HG02571 (cell line): ENCODE results near the gene SLC7A14.

ENCODE experiments used
- ATAC-seq: cut with Tn5 transposase; IDR thresholded peaks from one replicate; pipeline ENCODE4 v1.9.1; 2021; ENCODE audit warnings: mild to moderate bottlenecking, moderate library complexity; ENCODE audit not compliant: unreplicated experiment

Gene SLC7A14

GRCh38 chr3:170542704-170543103 is 43.2 kb downstream of the SLC7A14 start:
- no peak for ATAC-seq

- ATAC-seq, result no peak
Observed at GRCh38 chr3:170539897-170540296, 46.0 kb downstream of the SLC7A14 start.

GRCh38 chr3:170536712-170537111 is 49.2 kb downstream of the SLC7A14 start:
- ATAC-seq, result no peak

DNA sequence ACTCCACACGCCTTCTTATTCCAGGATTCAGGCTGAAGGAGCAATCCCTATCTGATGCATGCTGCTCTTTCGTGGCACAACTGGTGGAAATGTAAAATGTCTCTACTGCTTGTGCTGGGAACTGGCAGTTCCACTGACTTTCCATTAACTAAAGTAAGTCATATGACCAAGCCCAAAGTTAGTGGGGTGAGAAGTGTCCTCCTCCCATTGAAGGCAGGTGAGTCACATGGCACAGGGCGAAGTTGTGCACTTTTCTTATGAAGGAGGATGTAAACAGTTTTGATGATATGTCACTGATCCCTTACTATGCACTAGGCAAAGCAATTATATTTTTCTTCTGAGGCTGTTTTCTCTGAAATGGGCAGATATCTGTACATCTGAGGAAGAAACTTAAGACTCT is 51.6 kb downstream of the SLC7A14 start:
- ATAC-seq, result no peak

DNA sequence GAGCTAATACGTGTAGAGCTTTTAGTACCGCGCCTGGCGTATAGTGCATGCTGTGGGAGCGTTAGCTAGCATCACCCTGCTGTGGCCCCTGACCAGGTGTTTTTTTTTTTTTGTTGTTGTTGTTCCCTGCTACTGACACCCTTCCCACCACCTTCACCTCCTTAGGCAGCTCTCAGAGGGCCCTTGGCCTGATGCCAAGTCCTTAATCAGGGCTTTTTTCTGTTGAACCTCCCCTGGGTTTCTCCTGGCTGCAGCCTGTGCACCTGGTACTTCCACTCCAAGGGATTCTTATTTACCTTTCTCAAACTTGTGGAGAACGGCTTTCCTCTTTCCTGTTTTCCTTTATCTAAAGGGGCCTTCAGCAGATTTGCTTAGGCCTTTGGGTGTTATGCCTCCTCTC is 53.3 kb downstream of the SLC7A14 start:
- ATAC-seq, result no peak

GRCh38 chr3:170531657-170532335 is 54.1 kb downstream of the SLC7A14 start:
- no peak for ATAC-seq

DNA sequence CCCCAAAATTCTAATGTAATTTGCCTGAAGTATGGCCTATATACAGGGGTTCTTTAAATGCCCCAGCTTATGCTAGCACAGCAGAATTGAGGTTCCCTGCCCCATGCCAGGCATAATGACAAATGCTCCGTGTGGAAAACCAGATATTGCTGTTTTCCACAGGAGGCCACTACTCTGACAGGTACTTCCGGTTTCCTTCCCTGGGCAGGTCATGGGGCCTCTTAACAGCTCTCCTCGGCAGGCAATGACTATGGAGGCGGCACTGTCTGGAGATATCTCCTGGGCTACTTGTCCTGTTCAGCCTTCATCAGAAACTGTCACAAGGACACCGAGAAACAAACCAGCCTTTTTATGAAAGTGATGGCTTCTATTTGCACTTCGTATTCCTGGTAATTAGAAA is 54.8 kb downstream of the SLC7A14 start:
- no peak for ATAC-seq

DNA sequence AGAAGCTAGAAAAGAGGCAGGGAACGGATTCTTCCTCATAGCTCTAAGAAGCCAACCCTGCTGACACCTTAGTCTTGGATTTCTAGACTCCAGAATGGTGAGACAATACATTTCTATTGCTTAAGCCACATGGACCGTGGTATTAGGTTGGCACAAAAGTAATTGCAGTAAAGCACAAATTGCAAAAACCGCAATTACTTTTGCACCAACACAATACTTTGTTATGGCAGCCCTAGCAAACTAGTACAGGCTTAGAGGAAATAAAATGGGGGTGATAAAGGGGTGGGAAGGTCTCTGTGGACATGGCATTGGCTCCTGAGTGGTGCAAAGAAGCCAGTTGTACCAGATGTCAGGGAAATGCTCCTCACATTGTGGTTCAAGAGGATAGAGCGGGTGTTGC is 56.0 kb downstream of the SLC7A14 start:
- ATAC-seq, result no peak

GRCh38 chr3:170529346-170529745 is 56.5 kb downstream of the SLC7A14 start:
- no peak for ATAC-seq

- ATAC-seq, result no peak
Observed at GRCh38 chr3:170528726-170529125, 57.1 kb downstream of the SLC7A14 start.

GRCh38 chr3:170524073-170524472 is 61.8 kb downstream of the SLC7A14 start:
- ATAC-seq, result no peak

DNA sequence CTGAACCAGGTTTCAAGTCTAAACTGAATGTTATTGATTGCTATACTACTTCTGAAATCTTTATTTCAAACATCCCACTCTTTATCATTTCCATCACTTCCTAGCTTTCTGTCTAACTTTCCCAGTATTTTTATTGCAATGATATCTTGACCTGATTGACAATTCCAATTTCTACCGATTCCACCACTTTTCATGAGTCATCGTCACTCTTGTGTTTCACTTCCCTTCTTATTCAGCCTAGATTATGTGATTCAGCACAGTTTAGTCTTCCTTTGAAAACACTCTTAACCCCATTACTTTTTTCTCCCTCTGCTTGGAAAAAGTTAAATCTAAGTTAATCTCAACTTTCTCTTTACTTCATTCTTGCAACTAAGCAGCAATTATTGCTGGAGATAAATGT is 62.6 kb downstream of the SLC7A14 start:
- ATAC-seq, result no peak

- ATAC-seq, result no peak
Observed at GRCh38 chr3:170522201-170522600, 63.7 kb downstream of the SLC7A14 start.

DNA sequence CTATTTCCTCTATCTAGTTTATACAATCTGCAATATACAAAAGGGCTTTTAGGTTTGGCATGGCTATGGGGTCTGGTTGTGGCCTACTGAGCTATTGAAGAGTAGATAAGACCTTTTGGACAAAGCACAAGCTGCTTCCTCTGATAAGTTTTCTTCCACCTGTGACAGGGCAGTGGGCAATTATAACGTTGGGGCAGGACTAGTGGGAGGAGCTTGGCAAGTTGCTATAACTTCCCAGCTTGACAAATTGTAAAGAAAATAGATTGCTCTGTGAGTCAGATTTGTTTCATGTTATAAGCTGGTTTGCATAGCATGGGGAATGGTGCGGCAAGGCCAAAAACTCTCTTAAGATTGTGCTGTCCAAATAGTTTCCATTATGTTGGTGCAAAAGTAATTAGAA is 64.9 kb downstream of the SLC7A14 start:
- ATAC-seq, result no peak

- ATAC-seq, result no peak
Observed at GRCh38 chr3:170517242-170517945, 68.5 kb downstream of the SLC7A14 start.

DNA sequence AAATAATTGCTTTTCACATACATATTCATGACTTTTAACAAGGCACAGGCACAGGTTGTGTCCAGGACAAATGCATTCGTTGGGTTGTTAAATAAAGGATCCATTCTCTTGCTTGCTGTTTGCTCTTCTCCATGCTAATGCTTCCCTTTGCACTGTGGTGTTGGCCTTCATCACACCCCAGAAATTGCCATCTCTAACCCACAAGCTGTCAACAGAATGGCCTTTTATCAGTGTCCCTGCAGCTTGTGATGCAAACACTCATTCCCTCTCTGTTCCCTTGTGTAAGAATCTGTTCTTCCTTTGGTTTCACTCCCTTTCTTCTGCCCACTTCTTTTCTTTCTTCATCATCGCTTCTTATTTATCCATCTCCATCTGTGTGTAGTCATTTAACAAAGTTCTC is 72.2 kb downstream of the SLC7A14 start:
- no peak for ATAC-seq

- no peak for ATAC-seq
Observed at GRCh38 chr3:170511371-170511770, 74.5 kb downstream of the SLC7A14 start.

- ATAC-seq, result no peak
Observed at GRCh38 chr3:170508839-170509238, 77.0 kb downstream of the SLC7A14 start.

GRCh38 chr3:170508291-170508690 is 77.6 kb downstream of the SLC7A14 start:
- ATAC-seq, result no peak

DNA sequence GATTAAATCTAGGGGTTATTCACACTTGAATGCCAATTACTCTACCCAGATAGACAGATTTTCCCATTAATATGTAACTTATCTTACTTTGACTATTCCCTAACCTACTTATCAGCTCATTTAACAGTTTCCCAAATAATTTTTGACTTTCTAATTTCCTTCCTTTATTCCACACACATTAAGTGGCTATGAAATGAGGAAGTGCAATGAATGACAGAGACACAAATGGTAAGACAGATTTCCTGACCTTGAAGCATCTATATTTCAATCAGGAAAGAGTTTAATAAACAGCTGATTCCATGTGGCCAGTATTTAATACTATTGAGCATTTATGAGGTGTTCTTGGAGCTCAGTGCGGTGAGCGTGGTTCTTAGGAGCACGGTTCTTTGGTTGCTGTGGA is 78.8 kb downstream of the SLC7A14 start:
- ATAC-seq, result no peak

DNA sequence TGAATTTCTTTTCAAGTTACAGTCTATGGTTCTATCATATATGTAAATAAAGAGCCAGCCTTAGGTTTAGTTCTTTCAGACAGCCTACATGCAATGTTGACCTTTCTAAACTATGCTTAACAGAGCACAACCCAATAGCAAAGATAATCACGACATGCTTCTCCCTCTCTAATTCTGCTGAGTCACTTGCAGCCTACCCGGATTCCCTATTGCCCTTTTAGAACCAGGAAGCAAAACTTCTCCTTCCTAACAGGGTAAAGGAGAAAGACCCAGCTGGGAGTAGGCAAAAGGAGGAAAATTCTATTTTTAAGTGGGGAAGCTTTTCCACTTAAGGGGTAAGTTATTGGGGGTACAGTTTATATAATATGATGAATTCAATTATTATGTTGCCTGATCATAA is 79.3 kb downstream of the SLC7A14 start:
- no peak for ATAC-seq

DNA sequence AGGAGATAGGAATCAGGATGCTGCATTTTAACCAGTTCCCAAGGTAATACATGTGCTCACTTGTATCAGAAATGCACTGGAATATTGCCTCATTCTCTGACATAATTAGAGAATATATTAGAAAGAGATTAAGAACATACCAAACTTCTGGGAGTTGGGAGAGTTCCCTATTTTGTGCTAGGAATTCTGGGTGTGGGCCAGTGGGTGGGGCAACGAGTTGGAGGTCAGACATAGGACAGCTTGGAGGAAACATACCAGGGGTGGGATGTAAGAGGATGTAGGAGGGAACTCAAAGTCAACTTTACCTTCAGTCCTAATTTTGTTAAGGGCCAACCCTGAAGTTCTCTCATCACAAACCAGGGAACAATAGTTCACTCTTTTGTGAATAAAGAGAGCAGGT is 83.6 kb downstream of the SLC7A14 start:
- no peak for ATAC-seq

GRCh38 chr3:170500995-170501394 is 84.9 kb downstream of the SLC7A14 start:
- ATAC-seq, result no peak
